ENCODE measurements around the gene SCARB2. TPM values are rescaled to one million over a fixed set of nuclear protein-coding genes. Genes with fewer than 3 reads are reported as not detected.

SCARB2 gene
- total and polyA plus RNA-seq, 2 donors (not counting 3 experiments of a cell fraction or from before 2014, with no cell fraction given) = 75.2 to 116 TPM

- POLR2A ChIA-PET = no interaction called here
- Histone ChIP-seq H3K79me2 (ENCODE audit: control insufficient read depth, insufficient read depth, low read length) (peaks cover 41% of the 10 kb centered on the region), H4K20me1 (replicated peaks; ENCODE audit: control insufficient read depth, extremely low read depth, insufficient read depth, low read length) (no peaks in the 10 kb centered on the region), H3K4me3 (replicated peaks in 1 of 3; ENCODE audit: insufficient read depth in 1 of 3, low read depth in 1 of 3, low read length in 3 of 3) (no peak overlapping the region), H3K9me3 (replicated peaks; ENCODE audit: control insufficient read depth, insufficient read depth, low read length) (no peaks in the 10 kb centered on the region), H2AFZ (ENCODE audit: low read depth, low read length) (peak overlapping the region; percentile 42), H3K9me1 (replicated peaks; ENCODE audit: control insufficient read depth, extremely low read depth, insufficient read depth, low read length) (no peaks in the 10 kb centered on the region), H3K27ac (ENCODE audit: insufficient read depth, low read depth, low read length) (peak overlapping the region; percentile 48), H3K36me3 (ENCODE audit: control insufficient read depth in 2 of 2, extremely low read depth in 1 of 2, insufficient read depth in 2 of 2, low read length in 2 of 2) (peaks cover 2 to 4% of the 10 kb centered on the region in 2 experiments), H3K4me2 (ENCODE audit: insufficient read depth, low read length) (peak overlapping the region; percentile 26), H3K4me1 (ENCODE audit: control insufficient read depth, extremely low read depth, insufficient read depth, low read length) (peaks cover 33% of the 10 kb centered on the region), H3K9ac (replicated peaks; ENCODE audit: extremely low read depth, insufficient read depth, low read length) (no peak overlapping the region), H3K27me3 (ENCODE audit: control insufficient read depth in 2 of 2, insufficient read depth in 2 of 2, low read length in 2 of 2) (no peaks in the 10 kb centered on the region)
- intact Hi-C loops (cut with micrococcal nuclease) (no loop called here), dilution Hi-C loops (cut with MboI; ENCODE audit: extremely low pct_ligation_motif_present, low sequenced_read_pairs) (no loop called here)
- DNase-seq (ENCODE audit: low read depth, low spot score) (peak; percentile 59), FAIRE-seq (peak; percentile 73)
- CTCF ChIA-PET = interaction anchor here (0.7 to 4.3 kb wide), 5 partner anchors 11 to 1004 kb away, joined by 3 to 42 read pairs (median 10); partner anchors contain the start of gene SCARB2
- BruUV-seq (replicated peaks) = no TSS peak
- TF ChIP-seq EZH2 (IDR thresholded peaks at IDR 0.05; ENCODE audit: borderline replicate concordance, low read depth, low read length, severe bottlenecking) (no peak), FOS (IDR thresholded peaks at IDR 0.05; ENCODE audit: borderline replicate concordance, insufficient read depth, low read length) (no peak), JUN (IDR thresholded peaks at IDR 0.05; ENCODE audit: borderline replicate concordance, insufficient read depth, insufficient read length, low read depth) (no peak), MAX (IDR thresholded peaks at IDR 0.05; ENCODE audit: insufficient read depth, insufficient read length) (no peak)
Measured at GRCh38 chr4:76199664-76200211, 13.9 kb downstream of the SCARB2 start.

GRCh38 chr4:76198411-76199237, 15.0 kb downstream of the SCARB2 start:
- Histone ChIP-seq H3K9me3 (replicated peaks; ENCODE audit: control insufficient read depth, insufficient read depth, low read length) (no peaks in the 10 kb centered on the region), H3K27me3 (ENCODE audit: control insufficient read depth in 2 of 2, insufficient read depth in 2 of 2, low read length in 2 of 2) (no peaks in the 10 kb centered on the region), H3K36me3 (ENCODE audit: control insufficient read depth in 2 of 2, extremely low read depth in 1 of 2, insufficient read depth in 2 of 2, low read length in 2 of 2) (peaks cover 3 to 6% of the 10 kb centered on the region in 2 experiments), H3K4me1 (ENCODE audit: control insufficient read depth, extremely low read depth, insufficient read depth, low read length) (peaks cover 33% of the 10 kb centered on the region), H3K9me1 (replicated peaks; ENCODE audit: control insufficient read depth, extremely low read depth, insufficient read depth, low read length) (no peaks in the 10 kb centered on the region), H3K4me2 (ENCODE audit: insufficient read depth, low read length) (peak overlapping the region; percentile 66), H3K4me3 (replicated peaks in 1 of 3; ENCODE audit: insufficient read depth in 1 of 3, low read depth in 1 of 3, low read length in 3 of 3) (no peak overlapping the region), H3K9ac (replicated peaks; ENCODE audit: extremely low read depth, insufficient read depth, low read length) (peak overlapping the region; percentile 56), H3K79me2 (ENCODE audit: control insufficient read depth, insufficient read depth, low read length) (peaks cover 33% of the 10 kb centered on the region), H2AFZ (ENCODE audit: low read depth, low read length) (no peak overlapping the region), H4K20me1 (replicated peaks; ENCODE audit: control insufficient read depth, extremely low read depth, insufficient read depth, low read length) (no peaks in the 10 kb centered on the region), H3K27ac (ENCODE audit: insufficient read depth, low read depth, low read length) (peak overlapping the region; percentile 71)
- ChIA-PET CTCF (interaction anchor here (1.1 to 4.3 kb wide), 6 partner anchors 9 to 107 kb away, joined by 3 to 42 read pairs (median 4); no protein-coding TSS in a partner anchor), POLR2A (interaction anchor here (0.5 kb wide), 1 partner anchor 209 kb away, joined by 3 read pairs; no protein-coding TSS in a partner anchor)
- TF ChIP-seq EZH2 (IDR thresholded peaks at IDR 0.05; ENCODE audit: borderline replicate concordance, low read depth, low read length, severe bottlenecking) (no peak), POLR2AphosphoS5 (IDR thresholded peaks at IDR 0.05; ENCODE audit: insufficient read depth, low read depth, low read length) (no peak), MYC (IDR thresholded peaks at IDR 0.05; ENCODE audit: low read depth, low read length) (no peak), CTCF (IDR thresholded peaks at IDR 0.05; ENCODE audit: extremely low read depth in 1 of 2, insufficient read depth in 1 of 2, low read depth in 1 of 2, low read length in 2 of 2) (no peak), MAX (IDR thresholded peaks at IDR 0.05; ENCODE audit: insufficient read depth, insufficient read length) (peak; percentile 72), JUN (IDR thresholded peaks at IDR 0.05; ENCODE audit: borderline replicate concordance, insufficient read depth, insufficient read length, low read depth) (peak; percentile 14), GATA2 (IDR thresholded peaks at IDR 0.05; ENCODE audit: insufficient read depth, insufficient read length, low read depth, low read length) (no peak), POLR2A (IDR thresholded peaks at IDR 0.05; ENCODE audit: low read depth, low read length) (no peak), FOS (IDR thresholded peaks at IDR 0.05; ENCODE audit: borderline replicate concordance, insufficient read depth, low read length) (peak; percentile 64)
- intact Hi-C loops (cut with micrococcal nuclease) (loop anchor here (1.0 kb wide), 3 partner anchors 10 to 16 kb away; partner anchors contain the start of gene SCARB2), dilution Hi-C loops (cut with MboI; ENCODE audit: extremely low pct_ligation_motif_present, low sequenced_read_pairs) (no loop called here)
- DNase-seq (ENCODE audit: low read depth, low spot score) = peak; percentile 95
- peak; percentile 88 for FAIRE-seq
- BruUV-seq (replicated peaks) = no TSS peak
